NAMALWA (cell line): ENCODE data around the gene BLOC1S3.

Experiments
- DNase-seq: peaks from one replicate; pipeline ENCODE4 v3.0.0-alpha.2; 2015; ENCODE audit warnings: low spot score

Gene BLOC1S3

GRCh38 chr19:45178262-45179071, at the start of gene BLOC1S3:
TSS of gene BLOC1S3 (plus strand) at chr19:45178784. CDS start at chr19:45179297, 513 bp downstream.
- peak; percentile 100 for DNase-seq

GRCh38 chr19:45128806-45129205, 49.8 kb upstream of the BLOC1S3 start:
- no peak for DNase-seq

- no peak for DNase-seq
These were observed 48.3 kb upstream of the BLOC1S3 start for GRCh38 chr19:45130236-45130635.

GRCh38 chr19:45130888-45131615, 47.5 kb upstream of the BLOC1S3 start:
- DNase-seq: peak; percentile 65

GRCh38 chr19:45133661-45134060, 44.9 kb upstream of the BLOC1S3 start:
- DNase-seq: no peak

- no peak for DNase-seq
These were observed 43.3 kb upstream of the BLOC1S3 start for GRCh38 chr19:45135176-45135885.

GRCh38 chr19:45136507-45137178, 41.9 kb upstream of the BLOC1S3 start:
- DNase-seq: no peak

GRCh38 chr19:45137179-45137761, 41.3 kb upstream of the BLOC1S3 start:
- DNase-seq: peak; percentile 31

- no peak for DNase-seq
These were observed 40.3 kb upstream of the BLOC1S3 start for GRCh38 chr19:45138303-45138751.

GRCh38 chr19:45139286-45140143, 39.1 kb upstream of the BLOC1S3 start:
- no peak for DNase-seq

- no peak for DNase-seq
These were observed 38.5 kb upstream of the BLOC1S3 start for GRCh38 chr19:45140144-45140503.

GRCh38 chr19:45140533-45140932, 38.1 kb upstream of the BLOC1S3 start:
- no peak for DNase-seq

- no peak for DNase-seq
These were observed 37.2 kb upstream of the BLOC1S3 start for GRCh38 chr19:45141203-45141900.

- no peak for DNase-seq
These were observed 36.4 kb upstream of the BLOC1S3 start for GRCh38 chr19:45142016-45142725.

- DNase-seq: no peak
These were observed 35.9 kb upstream of the BLOC1S3 start for GRCh38 chr19:45142726-45143110.

GRCh38 chr19:45144431-45145269, 33.9 kb upstream of the BLOC1S3 start:
- no peak for DNase-seq

- no peak for DNase-seq
These were observed 33.1 kb upstream of the BLOC1S3 start for GRCh38 chr19:45145270-45146189.
